Astrocyte (in vitro differentiated cells and primary cell): ENCODE measurements around the gene SEC14L3. TPM values are rescaled to one million over a fixed set of nuclear protein-coding genes. Genes with fewer than 3 reads are reported as not detected.

Source experiments
- DNase-seq: peaks from one replicate; pipeline ENCODE4 v3.0.0-alpha.2; 2010; ENCODE audit warnings: low read depth
- FAIRE-seq: peaks from 2 replicates; lab custom pipeline; 2011; peaks lifted over from hg19 to GRCh38; lab: Jason Lieb, UNC
- H2AFZ ChIP-seq: 2 replicates; pipeline ENCODE4 v1.6.0; 2012; ENCODE audit warnings: low read depth, low read length, inconsistent platforms
- H3K27ac ChIP-seq: 2 replicates; pipeline ENCODE4 v1.5.1; 2011; ENCODE audit warnings: low read depth, low read length, inconsistent platforms
- H3K27me3 ChIP-seq: 2 replicates; pipeline ENCODE4 v1.6.0; 2011; ENCODE audit warnings: low read length, inconsistent platforms; ENCODE audit not compliant: insufficient read depth
- H3K36me3 ChIP-seq: 2 replicates; pipeline ENCODE4 v1.5.1; 2011; ENCODE audit warnings: low read length, inconsistent platforms; ENCODE audit not compliant: insufficient read depth
- H3K4me1 ChIP-seq: 2 replicates; pipeline ENCODE4 v1.5.1; 2011; ENCODE audit warnings: low read length, inconsistent platforms; ENCODE audit not compliant: insufficient read depth
- H3K4me2 ChIP-seq: 2 replicates; pipeline ENCODE4 v1.6.0; 2012; ENCODE audit warnings: low read length, inconsistent platforms
- H3K4me3 ChIP-seq: 2 replicates; pipeline ENCODE4 v1.5.1; 2011; ENCODE audit warnings: low read depth, mild to moderate bottlenecking, low read length, inconsistent platforms; ENCODE audit not compliant: insufficient read depth
- H3K79me2 ChIP-seq: 2 replicates; pipeline ENCODE4 v1.6.0; 2012; ENCODE audit warnings: mild to moderate bottlenecking, low read length, inconsistent platforms; ENCODE audit not compliant: insufficient read depth
- H3K9ac ChIP-seq: 2 replicates; pipeline ENCODE4 v1.6.0; 2012; ENCODE audit warnings: mild to moderate bottlenecking, low read length, inconsistent platforms
- H3K9me3 ChIP-seq: 2 replicates; pipeline ENCODE4 v1.5.1; 2012; ENCODE audit warnings: low read depth, mild to moderate bottlenecking, low read length, inconsistent platforms; ENCODE audit not compliant: insufficient read depth
- H4K20me1 ChIP-seq: 2 replicates; pipeline ENCODE4 v1.6.0; 2012; ENCODE audit warnings: low read length, inconsistent platforms; ENCODE audit not compliant: insufficient read depth
- H3K27ac Mint-ChIP-seq: one replicate; pipeline ENCODE4 v1.8.0; 2021; ENCODE audit warnings: mild to moderate bottlenecking, mixed read lengths; ENCODE audit not compliant: unreplicated experiment
- H3K27me3 Mint-ChIP-seq: one replicate; pipeline ENCODE4 v1.8.0; 2021; ENCODE audit warnings: low read depth, mixed read lengths; ENCODE audit not compliant: unreplicated experiment
- H3K36me3 Mint-ChIP-seq: one replicate; pipeline ENCODE4 v1.8.0; 2021; ENCODE audit warnings: low read depth, mixed read lengths; ENCODE audit not compliant: unreplicated experiment
- H3K4me1 Mint-ChIP-seq: one replicate; pipeline ENCODE4 v1.8.0; 2021; ENCODE audit warnings: low read depth, mixed read lengths; ENCODE audit not compliant: unreplicated experiment
- H3K4me3 Mint-ChIP-seq: one replicate; pipeline ENCODE4 v1.8.0; 2021; ENCODE audit warnings: mild to moderate bottlenecking, moderate library complexity, mixed read lengths; ENCODE audit not compliant: unreplicated experiment
- H3K9me3 Mint-ChIP-seq: one replicate; pipeline ENCODE4 v1.8.0; 2021; ENCODE audit warnings: mild to moderate bottlenecking, mixed read lengths; ENCODE audit not compliant: unreplicated experiment
- EZH2 ChIP-seq: IDR thresholded peaks from 2 replicates; pipeline ENCODE4 v1.6.1; 2012; ENCODE audit warnings: mild to moderate bottlenecking, low read length, inconsistent platforms; ENCODE audit not compliant: insufficient read depth
- total RNA-seq: library from RNA; stranded (reverse); gene quantifications from 2 replicates; pipeline ENCODE4 v1.2.1, GENCODE V29; 2021
- TF ChIP-seq, protein P1 (sequence below): IDR thresholded peaks from 2 replicates; pipeline ENCODE4 v1.5.1; 2011; ENCODE audit warnings: low read depth, mild to moderate bottlenecking, inconsistent platforms, low read length, moderate library complexity; ENCODE audit not compliant: insufficient read depth

Gene SEC14L3
- total RNA-seq, 1 donor from 2014 or later = not detected

- Mint-ChIP-seq H3K27me3 (peaks cover 7% of the 10 kb centered on the region), H3K36me3 (no peaks in the 10 kb centered on the region), H3K9me3 (no peaks in the 10 kb centered on the region), H3K4me1 (no peaks in the 10 kb centered on the region), H3K4me3 (no peak overlapping the region), H3K27ac (no peak overlapping the region)
- H2AFZ ChIP-seq = no peak overlapping the region
- H3K79me2 ChIP-seq = no peaks in the 10 kb centered on the region
- TF ChIP-seq, protein P1, sequence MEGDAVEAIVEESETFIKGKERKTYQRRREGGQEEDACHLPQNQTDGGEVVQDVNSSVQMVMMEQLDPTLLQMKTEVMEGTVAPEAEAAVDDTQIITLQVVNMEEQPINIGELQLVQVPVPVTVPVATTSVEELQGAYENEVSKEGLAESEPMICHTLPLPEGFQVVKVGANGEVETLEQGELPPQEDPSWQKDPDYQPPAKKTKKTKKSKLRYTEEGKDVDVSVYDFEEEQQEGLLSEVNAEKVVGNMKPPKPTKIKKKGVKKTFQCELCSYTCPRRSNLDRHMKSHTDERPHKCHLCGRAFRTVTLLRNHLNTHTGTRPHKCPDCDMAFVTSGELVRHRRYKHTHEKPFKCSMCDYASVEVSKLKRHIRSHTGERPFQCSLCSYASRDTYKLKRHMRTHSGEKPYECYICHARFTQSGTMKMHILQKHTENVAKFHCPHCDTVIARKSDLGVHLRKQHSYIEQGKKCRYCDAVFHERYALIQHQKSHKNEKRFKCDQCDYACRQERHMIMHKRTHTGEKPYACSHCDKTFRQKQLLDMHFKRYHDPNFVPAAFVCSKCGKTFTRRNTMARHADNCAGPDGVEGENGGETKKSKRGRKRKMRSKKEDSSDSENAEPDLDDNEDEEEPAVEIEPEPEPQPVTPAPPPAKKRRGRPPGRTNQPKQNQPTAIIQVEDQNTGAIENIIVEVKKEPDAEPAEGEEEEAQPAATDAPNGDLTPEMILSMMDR = no peak
- TF ChIP-seq EZH2 = no peak
- H3K36me3 ChIP-seq = no peaks in the 10 kb centered on the region
- H3K4me2 ChIP-seq = no peak overlapping the region
- no peak overlapping the region for H3K4me3 ChIP-seq
- no peaks in the 10 kb centered on the region for H3K9me3 ChIP-seq
- no peak overlapping the region for H3K9ac ChIP-seq
- H3K4me1 ChIP-seq = no peaks in the 10 kb centered on the region
- no peaks in the 10 kb centered on the region for H4K20me1 ChIP-seq
- no peak for DNase-seq
- H3K27me3 ChIP-seq = peaks cover 18% of the 10 kb centered on the region
- FAIRE-seq = no peak
- H3K27ac ChIP-seq = no peak overlapping the region
These were observed 31.1 kb upstream of the SEC14L3 start for GRCh38 chr22:30502911-30503310.

DNA sequence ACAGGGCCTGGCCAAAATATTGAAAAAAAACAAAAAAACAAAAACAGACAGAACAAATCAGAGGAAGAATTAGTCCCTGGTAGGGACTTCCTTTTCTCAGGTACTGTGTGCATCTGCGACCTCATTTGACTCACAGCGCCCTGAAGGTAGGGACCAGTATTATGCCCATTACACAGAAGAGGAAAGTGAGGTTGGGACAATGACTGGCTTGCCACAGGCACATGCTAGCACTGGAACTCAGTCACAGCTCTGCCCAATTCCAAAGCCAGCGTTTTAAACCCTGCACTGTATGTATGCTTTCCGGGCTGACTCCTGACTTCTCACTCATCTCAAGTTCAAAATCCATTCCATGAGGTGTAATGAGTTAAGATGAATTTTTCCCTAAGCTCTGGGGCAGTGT is 30.3 kb upstream of the SEC14L3 start:
- DNase-seq = no peak
- H3K79me2 ChIP-seq = no peaks in the 10 kb centered on the region

GRCh38 chr22:30500628-30501027 is 28.8 kb upstream of the SEC14L3 start:
- no peaks in the 10 kb centered on the region for H3K36me3 ChIP-seq
- H3K9me3 ChIP-seq = no peaks in the 10 kb centered on the region
- H3K9me3 Mint-ChIP-seq = no peaks in the 10 kb centered on the region
- H3K9ac ChIP-seq = no peak overlapping the region
- peaks cover 10% of the 10 kb centered on the region for H3K27me3 Mint-ChIP-seq
- H3K36me3 Mint-ChIP-seq = no peaks in the 10 kb centered on the region
- H2AFZ ChIP-seq = no peak overlapping the region
- H3K27ac ChIP-seq = no peak overlapping the region
- FAIRE-seq (no peak), DNase-seq (no peak)
- H3K27me3 ChIP-seq = peaks cover 16% of the 10 kb centered on the region
- H3K4me3 ChIP-seq = no peak overlapping the region
- H3K4me1 ChIP-seq = no peaks in the 10 kb centered on the region
- no peaks in the 10 kb centered on the region for H3K4me1 Mint-ChIP-seq
- H3K4me3 Mint-ChIP-seq = no peak overlapping the region
- H3K4me2 ChIP-seq = no peak overlapping the region
- TF ChIP-seq, protein P1 = no peak
- TF ChIP-seq EZH2 = no peak
- no peaks in the 10 kb centered on the region for H3K79me2 ChIP-seq
- no peak overlapping the region for H3K27ac Mint-ChIP-seq
- H4K20me1 ChIP-seq = no peaks in the 10 kb centered on the region

More for the DNA sequence above, 30.3 kb upstream of the SEC14L3 start:
- H3K4me1 Mint-ChIP-seq = no peaks in the 10 kb centered on the region
- H3K9me3 Mint-ChIP-seq = no peaks in the 10 kb centered on the region
- H3K27ac Mint-ChIP-seq = no peak overlapping the region
- peaks cover 12% of the 10 kb centered on the region for H3K27me3 Mint-ChIP-seq
- H2AFZ ChIP-seq = no peak overlapping the region
- no peaks in the 10 kb centered on the region for H3K9me3 ChIP-seq
- H3K27me3 ChIP-seq = peaks cover 16% of the 10 kb centered on the region
- H3K4me1 ChIP-seq = no peaks in the 10 kb centered on the region
- no peak overlapping the region for H3K4me3 Mint-ChIP-seq
- H3K9ac ChIP-seq = no peak overlapping the region
- H3K4me2 ChIP-seq = no peak overlapping the region
- TF ChIP-seq, protein P1 = no peak
- no peak for TF ChIP-seq EZH2
- no peaks in the 10 kb centered on the region for H3K36me3 ChIP-seq
- FAIRE-seq = no peak
- no peak overlapping the region for H3K4me3 ChIP-seq
- no peaks in the 10 kb centered on the region for H3K36me3 Mint-ChIP-seq
- H4K20me1 ChIP-seq = no peaks in the 10 kb centered on the region
- H3K27ac ChIP-seq = no peak overlapping the region
